Keratinocyte (primary cell): Measurements from ENCODE around the gene AP3D1. TPM values are rescaled to one million over a fixed set of nuclear protein-coding genes. Genes with fewer than 3 reads are reported as not detected.

ENCODE experiments used
- DNase-seq: peaks from one replicate; pipeline ENCODE4 v3.0.0-alpha.2; 2011; ENCODE audit warnings: low read depth, missing footprints, low spot score
- FAIRE-seq: peaks from 2 replicates; lab custom pipeline; 2011; peaks lifted over from hg19 to GRCh38; lab: Jason Lieb, UNC
- H2AFZ ChIP-seq: 2 replicates; pipeline ENCODE4 v1.6.0; 2012; ENCODE audit warnings: low read length, control low read depth, inconsistent platforms; ENCODE audit not compliant: control insufficient read depth
- H3K27ac ChIP-seq: 2 replicates; pipeline ENCODE4 v1.5.1; 2011; ENCODE audit warnings: low read length; ENCODE audit not compliant: control insufficient read depth, insufficient read depth
- H3K27me3 ChIP-seq: 3 replicates; pipeline ENCODE4 v1.6.0; 2011; ENCODE audit warnings: low read length; ENCODE audit not compliant: control insufficient read depth, insufficient read depth; ENCODE audit errors: extremely low read depth
- H3K36me3 ChIP-seq, 2 experiments: 2 replicates in 1 of 2; 3 replicates in 1 of 2; pipeline ENCODE4 v1.5.1; 2011; ENCODE audit warnings: low read length in 2 of 2, mild to moderate bottlenecking in 1 of 2; ENCODE audit not compliant: control insufficient read depth in 2 of 2, insufficient read depth in 2 of 2; ENCODE audit errors: extremely low read depth in 1 of 2
- H3K4me1 ChIP-seq: 3 replicates; pipeline ENCODE4 v1.5.1; 2011; ENCODE audit warnings: low read length; ENCODE audit not compliant: control insufficient read depth, insufficient read depth; ENCODE audit errors: extremely low read depth
- H3K4me2 ChIP-seq: 3 replicates; pipeline ENCODE4 v1.6.0; 2011; ENCODE audit warnings: low read depth, low read length; ENCODE audit not compliant: control insufficient read depth, insufficient read depth; ENCODE audit errors: extremely low read depth
- H3K4me3 ChIP-seq, 3 experiments: fragments of 200-600 bp in 1 of 3; sonication (generic) in 1 of 3; 2 replicates in 2 of 3; 3 replicates in 1 of 3; pipeline ENCODE4 v1.5.1; 2011 to 2016; ENCODE audit warnings: low read length in 3 of 3, mild to moderate bottlenecking in 3 of 3, control low read depth in 2 of 3, inconsistent platforms in 1 of 3, low read depth in 1 of 3, mixed read lengths in 1 of 3, mixed run types in 1 of 3, moderate library complexity in 1 of 3; ENCODE audit not compliant: control insufficient read depth in 2 of 3, insufficient read depth in 2 of 3; ENCODE audit errors: extremely low read depth in 1 of 3
- H3K79me2 ChIP-seq: 2 replicates; pipeline ENCODE4 v1.6.0; 2012; ENCODE audit warnings: low read length; ENCODE audit not compliant: control insufficient read depth, insufficient read depth
- H3K9ac ChIP-seq: 3 replicates; pipeline ENCODE4 v1.6.0; 2011; ENCODE audit warnings: low read length; ENCODE audit not compliant: control insufficient read depth, insufficient read depth; ENCODE audit errors: extremely low read depth
- H3K9me1 ChIP-seq: 3 replicates; pipeline ENCODE4 v1.6.0; 2011; ENCODE audit warnings: low read length; ENCODE audit not compliant: control insufficient read depth, insufficient read depth; ENCODE audit errors: extremely low read depth
- H3K9me3 ChIP-seq: 2 replicates; pipeline ENCODE4 v1.5.1; 2012; ENCODE audit warnings: low read depth, low read length; ENCODE audit not compliant: control insufficient read depth
- H4K20me1 ChIP-seq: 3 replicates; pipeline ENCODE4 v1.6.0; 2011; ENCODE audit warnings: low read length; ENCODE audit not compliant: control insufficient read depth, insufficient read depth; ENCODE audit errors: extremely low read depth
- EZH2 ChIP-seq: IDR thresholded peaks from one replicate; pipeline ENCODE4 v1.6.1; 2012; ENCODE audit warnings: inconsistent platforms, mild to moderate bottlenecking, low read length, moderate library complexity
- dilution Hi-C: fragments of 300-500 bp; cut with MboI; formaldehyde crosslinking; loops from one replicate; pipeline ENCODE4 v1.7.0; 2020; ENCODE audit warnings: low sequenced_read_pairs; ENCODE audit not compliant: extremely low pct_ligation_motif_present
- polyA plus RNA-seq, 5 experiments: library from polyadenylated mRNA; depleted of rRNA in 3 of 5; stranded (reverse) in 3 of 5; stranded (forward) in 1 of 5; unstranded in 1 of 5; fragments of >200 nt; gene quantifications; 1 replicate in 1 of 5; 2 replicates in 3 of 5; 3 replicates in 1 of 5; pipeline versions ENCODE4 v1.2.1 to v1.2.3, GENCODE V29; 2011 to 2012; ENCODE audit warnings: missing spikeins in 2 of 5, low read depth in 1 of 5, low replicate concordance in 1 of 5
- TF ChIP-seq, protein P1 (sequence below), 3 experiments: IDR thresholded peaks in 1 of 3; conservative IDR thresholded peaks in 1 of 3; optimal IDR thresholded peaks in 1 of 3; 2 replicates in 2 of 3; 3 replicates in 1 of 3; pipeline versions ENCODE3 to v1.5.1; 2011; ENCODE audit warnings: low read length in 3 of 3, mild to moderate bottlenecking in 3 of 3, moderate library complexity in 2 of 3, control low read depth in 1 of 3, inconsistent platforms in 1 of 3; ENCODE audit not compliant: insufficient read depth in 2 of 3; ENCODE audit errors: extremely low read depth in 1 of 3

Gene AP3D1
- polyA plus RNA-seq, 1 donor (not counting 4 experiments of a cell fraction or from before 2014, with no cell fraction given), result 56.1 TPM

- Histone ChIP-seq H3K4me3 (no peak overlapping the region), H4K20me1 (peaks cover 41% of the 10 kb centered on the region), H3K27ac (no peak overlapping the region), H3K36me3 (peaks cover 22 to 37% of the 10 kb centered on the region in 2 experiments), H3K4me2 (no peak overlapping the region), H3K9me3 (no peaks in the 10 kb centered on the region), H3K4me1 (no peaks in the 10 kb centered on the region), H2AFZ (no peak overlapping the region), H3K9me1 (no peaks in the 10 kb centered on the region), H3K27me3 (no peaks in the 10 kb centered on the region), H3K9ac (no peak overlapping the region), H3K79me2 (peaks cover 92% of the 10 kb centered on the region)
- no peak for FAIRE-seq
- dilution Hi-C loops, result no loop called here
- DNase-seq, result no peak
- TF ChIP-seq, protein P1, sequence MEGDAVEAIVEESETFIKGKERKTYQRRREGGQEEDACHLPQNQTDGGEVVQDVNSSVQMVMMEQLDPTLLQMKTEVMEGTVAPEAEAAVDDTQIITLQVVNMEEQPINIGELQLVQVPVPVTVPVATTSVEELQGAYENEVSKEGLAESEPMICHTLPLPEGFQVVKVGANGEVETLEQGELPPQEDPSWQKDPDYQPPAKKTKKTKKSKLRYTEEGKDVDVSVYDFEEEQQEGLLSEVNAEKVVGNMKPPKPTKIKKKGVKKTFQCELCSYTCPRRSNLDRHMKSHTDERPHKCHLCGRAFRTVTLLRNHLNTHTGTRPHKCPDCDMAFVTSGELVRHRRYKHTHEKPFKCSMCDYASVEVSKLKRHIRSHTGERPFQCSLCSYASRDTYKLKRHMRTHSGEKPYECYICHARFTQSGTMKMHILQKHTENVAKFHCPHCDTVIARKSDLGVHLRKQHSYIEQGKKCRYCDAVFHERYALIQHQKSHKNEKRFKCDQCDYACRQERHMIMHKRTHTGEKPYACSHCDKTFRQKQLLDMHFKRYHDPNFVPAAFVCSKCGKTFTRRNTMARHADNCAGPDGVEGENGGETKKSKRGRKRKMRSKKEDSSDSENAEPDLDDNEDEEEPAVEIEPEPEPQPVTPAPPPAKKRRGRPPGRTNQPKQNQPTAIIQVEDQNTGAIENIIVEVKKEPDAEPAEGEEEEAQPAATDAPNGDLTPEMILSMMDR (optimal IDR thresholded peaks at IDR 0.05 in 1 of 3, IDR thresholded peaks at IDR 0.05 in 1 of 3, conservative IDR thresholded peaks at IDR 0.05 in 1 of 3; ENCODE audit: extremely low read depth in 1 of 3, insufficient read depth in 2 of 3, low read length in 3 of 3), result no peak
- TF ChIP-seq EZH2, result no peak
Observed at GRCh38 chr19:2142173-2142829, 9.1 kb downstream of the AP3D1 start.

DNA sequence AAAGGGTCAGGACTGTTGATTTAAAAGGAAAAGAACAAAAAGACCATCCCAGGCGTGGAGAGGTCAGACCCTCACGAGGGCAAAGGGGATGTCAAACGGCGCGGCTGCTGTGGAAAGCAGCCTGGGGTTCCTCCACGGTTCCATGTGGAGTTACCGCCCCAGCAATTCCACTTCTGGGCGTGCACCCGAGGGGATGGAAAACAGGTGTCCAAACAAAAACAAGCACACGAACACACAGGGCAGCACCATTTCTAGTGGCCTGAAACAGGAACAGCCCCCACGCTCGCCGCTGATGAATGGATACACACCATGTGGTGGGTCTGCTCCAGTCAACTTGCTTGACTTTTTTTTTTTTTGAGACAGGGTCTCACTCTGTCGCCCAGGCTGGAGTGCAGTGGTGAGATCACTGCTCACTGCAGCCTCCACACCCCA is 11.2 kb downstream of the AP3D1 start:
- Histone ChIP-seq H3K79me2 (peaks cover 90% of the 10 kb centered on the region), H3K9ac (no peak overlapping the region), H3K4me2 (no peak overlapping the region), H3K9me3 (no peaks in the 10 kb centered on the region), H3K4me1 (no peaks in the 10 kb centered on the region), H3K36me3 (peaks cover 19 to 39% of the 10 kb centered on the region in 2 experiments), H3K9me1 (no peaks in the 10 kb centered on the region), H3K4me3 (no peak overlapping the region), H4K20me1 (peaks cover 25% of the 10 kb centered on the region), H3K27me3 (no peaks in the 10 kb centered on the region), H3K27ac (no peak overlapping the region), H2AFZ (no peak overlapping the region)
- dilution Hi-C loops, result no loop called here
- FAIRE-seq (no peak), DNase-seq (no peak)
- TF ChIP-seq, protein P1 (optimal IDR thresholded peaks at IDR 0.05 in 1 of 3, IDR thresholded peaks at IDR 0.05 in 1 of 3, conservative IDR thresholded peaks at IDR 0.05 in 1 of 3; ENCODE audit: extremely low read depth in 1 of 3, insufficient read depth in 2 of 3, low read length in 3 of 3), result no peak
- no peak for TF ChIP-seq EZH2
